CD14-positive monocyte (primary cell): ENCODE data around the gene MAST2. TPM values are rescaled to one million over a fixed set of nuclear protein-coding genes. Genes with fewer than 3 reads are reported as not detected.

Experiments used
- DNase-seq, 3 donors: peaks; one replicate each; pipeline ENCODE4 v3.0.0-alpha.2; 2011 to 2022
- H2AFZ ChIP-seq: 2 replicates; pipeline ENCODE4 v1.6.0; 2012; ENCODE audit warnings: mild to moderate bottlenecking, low read depth, low read length, inconsistent platforms; ENCODE audit not compliant: insufficient read depth, poor library complexity, severe bottlenecking
- H3K27ac ChIP-seq, 2 donors: 1 replicate in 1 of 2; 2 replicates in 1 of 2; pipeline ENCODE4 v1.5.1; 2012 to 2013; ENCODE audit warnings: low read length in 2 of 2, control low read depth in 1 of 2, inconsistent platforms in 1 of 2, low read depth in 1 of 2, mild to moderate bottlenecking in 1 of 2
- H3K27me3 ChIP-seq, 2 donors: one replicate each; pipeline versions ENCODE4 v1.6.0 to v1.6.1; 2011 to 2013; ENCODE audit warnings: low read length in 2 of 2; ENCODE audit not compliant: control insufficient read depth in 2 of 2, insufficient read depth in 2 of 2
- H3K36me3 ChIP-seq, 2 donors: replicated peaks in 1 of 2; 1 replicate in 1 of 2; 2 replicates in 1 of 2; pipeline versions ENCODE4 v1.5.1 to v1.6.1; 2012 to 2013; ENCODE audit warnings: low read length in 2 of 2, control low read depth in 1 of 2, inconsistent platforms in 1 of 2, mild to moderate bottlenecking in 1 of 2; ENCODE audit not compliant: insufficient read depth in 2 of 2, control insufficient read depth in 1 of 2
- H3K4me1 ChIP-seq, 2 donors: 1 replicate in 1 of 2; 2 replicates in 1 of 2; pipeline versions ENCODE4 v1.5.1 to v1.6.1; 2012 to 2013; ENCODE audit warnings: low read length in 2 of 2, control low read depth in 1 of 2, inconsistent platforms in 1 of 2, mild to moderate bottlenecking in 1 of 2, moderate library complexity in 1 of 2; ENCODE audit not compliant: insufficient read depth in 2 of 2, control insufficient read depth in 1 of 2
- H3K4me2 ChIP-seq: replicated peaks from 2 replicates; pipeline ENCODE3; 2012; ENCODE audit warnings: low read length, moderate library complexity, mild to moderate bottlenecking; ENCODE audit not compliant: poor library complexity, severe bottlenecking; ENCODE audit errors: extremely low read depth
- H3K4me3 ChIP-seq, 3 experiments: fragments of 200-600 bp in 1 of 3; sonication (generic) in 1 of 3; replicated peaks in 1 of 3; 1 replicate in 2 of 3; 2 replicates in 1 of 3; pipeline ENCODE4 v1.5.1; 2011 to 2013; ENCODE audit warnings: low read length in 3 of 3, mild to moderate bottlenecking in 3 of 3, control low read depth in 2 of 3, low read depth in 2 of 3, inconsistent platforms in 1 of 3, moderate library complexity in 1 of 3
- H3K79me2 ChIP-seq: 2 replicates; pipeline ENCODE4 v1.6.0; 2012; ENCODE audit warnings: mild to moderate bottlenecking, control low read depth, inconsistent platforms, low read length, moderate library complexity; ENCODE audit not compliant: insufficient read depth
- H3K9ac ChIP-seq: 2 replicates; pipeline ENCODE4 v1.6.0; 2017; ENCODE audit warnings: low read length, mild to moderate bottlenecking; ENCODE audit not compliant: insufficient read depth, poor library complexity, severe bottlenecking
- H3K9me3 ChIP-seq, 2 donors: replicated peaks in 1 of 2; 1 replicate in 1 of 2; 2 replicates in 1 of 2; pipeline versions ENCODE4 v1.5.1 to v1.6.1; 2012 to 2013; ENCODE audit warnings: low read length in 2 of 2, control low read depth in 1 of 2; ENCODE audit not compliant: control insufficient read depth in 1 of 2, insufficient read depth in 1 of 2
- H4K20me1 ChIP-seq: 2 replicates; pipeline ENCODE4 v1.6.0; 2012; ENCODE audit warnings: mild to moderate bottlenecking, low read length, control low read depth, moderate library complexity; ENCODE audit not compliant: insufficient read depth
- H3K27ac Mint-ChIP-seq, 7 donors: one replicate each; pipeline ENCODE4 v1.8.0; 2020; ENCODE audit warnings: mild to moderate bottlenecking in 7 of 7, mixed read lengths in 7 of 7, moderate library complexity in 6 of 7, inconsistent platforms in 2 of 7
- H3K27me3 Mint-ChIP-seq, 3 donors: one replicate each; pipeline ENCODE4 v1.8.0; 2021 to 2022; ENCODE audit warnings: low read depth in 3 of 3, mild to moderate bottlenecking in 3 of 3, mixed read lengths in 3 of 3, moderate library complexity in 3 of 3, inconsistent platforms in 1 of 3
- H3K36me3 Mint-ChIP-seq, 2 donors: one replicate each; pipeline ENCODE4 v1.8.0; 2020; ENCODE audit warnings: mixed read lengths in 2 of 2, inconsistent platforms in 1 of 2, mild to moderate bottlenecking in 1 of 2
- H3K4me1 Mint-ChIP-seq: one replicate; pipeline ENCODE4 v1.8.0; 2020; ENCODE audit warnings: mild to moderate bottlenecking, mixed read lengths
- H3K4me3 Mint-ChIP-seq, 2 donors: one replicate each; pipeline ENCODE4 v1.8.0; 2020; ENCODE audit warnings: mild to moderate bottlenecking in 2 of 2, mixed read lengths in 2 of 2, moderate library complexity in 1 of 2
- H3K9me3 Mint-ChIP-seq, 7 donors: one replicate each; pipeline ENCODE4 v1.8.0; 2020 to 2022; ENCODE audit warnings: mixed read lengths in 7 of 7, mild to moderate bottlenecking in 6 of 7, moderate library complexity in 6 of 7, inconsistent platforms in 2 of 7
- CTCF ChIP-seq: fragments of 200-600 bp; IDR thresholded peaks from one replicate; pipeline ENCODE4 v1.8.0; 2022; ENCODE audit warnings: antibody characterized with exemption, mild to moderate bottlenecking
- whole genome bisulfite sequencing: methylation state at CpG from one replicate; pipeline ENCODE4 v1.1.5; 2013; ENCODE audit warnings: missing lambda C conversion rate; ENCODE audit not compliant: insufficient coverage; 5-methylcytosine and 5-hydroxymethylcytosine counted together
- intact Hi-C, 2 donors: fragments of 100-400 bp; cut with micrococcal nuclease; formaldehyde crosslinking; loops; one replicate each; pipeline versions ENCODE4 v1.15.0 to v1.15.1; 2023
- polyA plus RNA-seq, 3 donors: library from polyadenylated mRNA; depleted of rRNA in 1 of 3; unstranded in 2 of 3; stranded (reverse) in 1 of 3; fragments of 300-500 nt in 2 of 3; fragments of >200 nt in 1 of 3; fragmentation: Illumina TruSeq in 2 of 3; gene quantifications; 1 replicate in 2 of 3; 2 replicates in 1 of 3; pipeline ENCODE4 v1.2.3, GENCODE V29; 2012 to 2021

The MAST2 gene
- polyA plus RNA-seq, 3 donors = 1.0 to 7.2 (median 2.5) TPM

GRCh38 chr1:45972621-45973020 is 169.2 kb downstream of the MAST2 start:
- Histone ChIP-seq H2AFZ (no peak overlapping the region), H3K9ac (no peak overlapping the region), H3K79me2 (no peaks in the 10 kb centered on the region), H4K20me1 (no peaks in the 10 kb centered on the region), H3K4me1 (peaks cover 0 to 7% of the 10 kb centered on the region in 2 donors), H3K9me3 (no peaks in the 10 kb centered on the region), H3K27ac (no peak overlapping the region), H3K36me3 (no peaks in the 10 kb centered on the region), H3K4me3 (no peak overlapping the region), H3K27me3 (no peaks in the 10 kb centered on the region), H3K4me2 (no peak overlapping the region)
- no peaks in the 10 kb centered on the region for H3K27me3 Mint-ChIP-seq
- no peaks in the 10 kb centered on the region for H3K4me1 Mint-ChIP-seq
- intact Hi-C loops = no loop called here
- no peak overlapping the region for H3K27ac Mint-ChIP-seq
- peaks cover 0 to 2% (median 0%) of the 10 kb centered on the region in 7 donors for H3K9me3 Mint-ChIP-seq
- DNase-seq = no peak
- peaks cover 3 to 24% of the 10 kb centered on the region in 2 donors for H3K36me3 Mint-ChIP-seq
- H3K4me3 Mint-ChIP-seq = no peak overlapping the region
- 88% methylated on average over 1 of the region's 2 CpGs for whole genome bisulfite sequencing
- no peak for TF ChIP-seq CTCF

- Mint-ChIP-seq H3K27ac (no peak overlapping the region), H3K9me3 (peaks cover 0 to 2% (median 0%) of the 10 kb centered on the region in 7 donors), H3K4me3 (no peak overlapping the region), H3K27me3 (no peaks in the 10 kb centered on the region), H3K36me3 (peaks cover 3 to 24% of the 10 kb centered on the region in 2 donors), H3K4me1 (no peaks in the 10 kb centered on the region)
- Histone ChIP-seq H4K20me1 (no peaks in the 10 kb centered on the region), H3K27me3 (no peaks in the 10 kb centered on the region), H3K27ac (no peak overlapping the region), H3K4me1 (peaks cover 0 to 7% of the 10 kb centered on the region in 2 donors), H3K79me2 (no peaks in the 10 kb centered on the region), H3K9me3 (no peaks in the 10 kb centered on the region), H3K36me3 (no peaks in the 10 kb centered on the region), H3K4me3 (no peak overlapping the region), H3K9ac (no peak overlapping the region), H3K4me2 (no peak overlapping the region), H2AFZ (no peak overlapping the region)
- no peak for DNase-seq
- no peak for TF ChIP-seq CTCF
- WGBS = 100% methylated on average over 1 of the region's 3 CpGs
- intact Hi-C loops = no loop called here
Measured at GRCh38 chr1:45973121-45973520, 169.7 kb downstream of the MAST2 start.
